IMR-90 (cell line): ENCODE measurements around the gene IL23R.

Experiments used
- CEBPB ChIP-seq: IDR thresholded peaks from 2 replicates; pipeline ENCODE4 v1.6.1; 2012; ENCODE audit warnings: low read depth, low read length, improper control_type of control experiment
- CTCF ChIP-seq: conservative IDR thresholded peaks from 2 replicates; pipeline ENCODE4 v1.5.1; 2012; ENCODE audit warnings: mild to moderate bottlenecking, low read depth, low read length, improper control_type of control experiment
- ELK1 ChIP-seq: fragments of 150-350 bp; IDR thresholded peaks from 2 replicates; pipeline ENCODE4 v1.6.1; 2016; ENCODE audit warnings: low read depth, mild to moderate bottlenecking, low read length, moderate library complexity, borderline replicate concordance
- MAFK ChIP-seq: IDR thresholded peaks from 2 replicates; pipeline ENCODE4 v1.6.1; 2012; ENCODE audit warnings: low read depth, low read length, improper control_type of control experiment
- MXI1 ChIP-seq: IDR thresholded peaks from 2 replicates; pipeline ENCODE4 v1.6.1; 2012; ENCODE audit warnings: low read depth, mild to moderate bottlenecking, low read length, moderate library complexity, borderline replicate concordance
- POLR2A ChIP-seq: IDR thresholded peaks from 2 replicates; pipeline ENCODE4 v1.6.1; 2012; ENCODE audit warnings: mild to moderate bottlenecking, low read depth, low read length
- RAD21 ChIP-seq: IDR thresholded peaks from 2 replicates; pipeline ENCODE4 v1.6.1; 2012; ENCODE audit warnings: low read length, improper control_type of control experiment
- RCOR1 ChIP-seq: IDR thresholded peaks from 2 replicates; pipeline ENCODE4 v1.6.1; 2012; ENCODE audit warnings: mild to moderate bottlenecking, low read length, improper control_type of control experiment; ENCODE audit not compliant: insufficient replicate concordance
- SMC3 ChIP-seq: fragments of 150-350 bp; IDR thresholded peaks from 2 replicates; pipeline ENCODE4 v1.6.1; 2016; ENCODE audit warnings: low read depth, mild to moderate bottlenecking, antibody characterized with exemption, low read length, moderate library complexity
- USF2 ChIP-seq: fragments of 150-350 bp; IDR thresholded peaks from 2 replicates; pipeline ENCODE4 v1.6.1; 2017; ENCODE audit warnings: mild to moderate bottlenecking, antibody characterized with exemption, low read length, low read depth

GRCh38 chr1:67190410-67190809, 24.2 kb downstream of the IL23R start:
- TF ChIP-seq CTCF: no peak
- no peak for TF ChIP-seq POLR2A
- no peak for TF ChIP-seq MAFK
- no peak for TF ChIP-seq MXI1
- TF ChIP-seq RAD21: no peak
- no peak for TF ChIP-seq USF2
- TF ChIP-seq SMC3: no peak
- no peak for TF ChIP-seq CEBPB
- TF ChIP-seq RCOR1: no peak
- TF ChIP-seq ELK1: no peak
